ENCODE results near the gene AOAH.

AOAH gene

DNA sequence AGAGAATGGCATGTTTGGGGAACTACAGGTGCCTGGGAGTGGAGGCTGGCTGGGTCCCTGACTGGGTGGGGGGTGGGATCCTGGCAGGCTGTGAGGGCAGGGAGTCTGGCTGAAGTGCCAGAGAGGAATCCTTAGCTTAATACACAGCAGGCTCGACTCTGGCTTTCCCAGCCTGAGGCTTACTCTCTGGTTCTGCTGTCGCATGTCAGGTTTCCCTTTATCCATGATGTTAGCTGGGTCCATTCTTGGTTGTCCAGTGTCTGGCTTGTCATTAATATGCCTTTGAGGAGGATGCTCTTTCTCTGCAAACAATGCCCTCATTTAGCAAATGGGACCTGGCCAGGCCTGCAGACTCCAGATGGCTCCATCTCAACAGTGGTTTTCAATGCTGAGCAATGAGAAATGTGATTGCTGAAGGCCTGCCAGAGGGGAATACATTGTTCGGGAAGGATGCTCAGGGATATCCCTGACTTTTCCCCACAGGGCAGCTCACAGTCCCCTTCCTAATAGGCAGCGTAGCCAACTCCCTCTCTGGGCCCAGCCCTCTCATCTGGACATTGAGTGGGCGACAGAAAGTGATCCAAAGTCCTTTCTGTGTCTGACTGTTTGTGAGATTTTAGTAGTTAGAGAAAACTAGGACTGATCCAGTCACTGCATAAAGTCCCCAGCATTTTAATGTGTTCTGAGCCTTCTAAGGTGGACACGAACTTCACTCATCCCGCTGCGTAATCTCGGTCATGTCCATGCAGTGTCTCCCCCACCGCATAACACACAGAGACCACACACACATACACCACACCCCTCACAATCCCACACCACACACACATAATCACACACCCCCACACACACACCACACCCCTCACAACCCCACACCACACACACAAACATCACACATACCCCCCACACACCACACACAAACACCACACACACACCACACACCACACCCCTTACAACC lies 209.7 kb downstream of the AOAH start:
- no peaks in the 10 kb centered on the region; the same call in 1 of the 2 replicates for H3K9me3 ChIP-seq
- no peak overlapping the region for H3K4me3 ChIP-seq (ENCODE audit: low read depth, low read length)
- no peaks in the 10 kb centered on the region for H3K4me1 ChIP-seq
- H3K36me3 ChIP-seq, result no peaks in the 10 kb centered on the region
- H3K27me3 ChIP-seq, result no peaks in the 10 kb centered on the region
- no peak for TF ChIP-seq CTCF (IDR thresholded peaks at IDR 0.05; ENCODE audit: low read depth, low read length)
- DNase-seq, result no peak

- Histone ChIP-seq H3K4me1 (no peaks in the 10 kb centered on the region), H3K9me3 (no peaks in the 10 kb centered on the region; the same call in 1 of the 2 replicates), H3K36me3 (no peaks in the 10 kb centered on the region), H3K4me3 (ENCODE audit: low read depth, low read length) (no peak overlapping the region), H3K27me3 (no peaks in the 10 kb centered on the region)
- no peak for TF ChIP-seq CTCF (IDR thresholded peaks at IDR 0.05; ENCODE audit: low read depth, low read length)
- no peak for DNase-seq
Measured at GRCh38 chr7:36513393-36513792, 210.9 kb downstream of the AOAH start.

DNA sequence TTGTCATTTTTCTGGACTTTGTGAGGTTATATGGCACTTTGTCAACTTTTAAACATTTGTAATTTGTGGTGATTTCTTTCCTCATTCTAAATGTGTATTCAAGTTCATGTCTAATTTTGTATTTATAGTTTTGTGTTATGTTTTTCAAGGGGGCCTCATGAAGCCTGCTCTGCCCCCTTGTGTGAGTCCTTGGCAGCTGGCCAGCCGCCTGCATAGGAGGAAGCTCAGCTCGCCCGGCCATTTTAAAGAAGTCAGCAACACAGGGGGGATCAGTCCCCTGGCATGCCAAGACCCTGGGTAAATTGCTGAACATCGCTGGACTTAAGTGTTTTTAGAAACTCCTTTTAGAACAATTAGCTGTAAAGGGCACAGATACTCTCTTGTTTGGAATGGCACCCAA lies 211.7 kb downstream of the AOAH start:
- Histone ChIP-seq H3K9me3 (no peaks in the 10 kb centered on the region; the same call in 1 of the 2 replicates), H3K27me3 (no peaks in the 10 kb centered on the region), H3K4me3 (ENCODE audit: low read depth, low read length) (no peak overlapping the region), H3K4me1 (no peaks in the 10 kb centered on the region), H3K36me3 (no peaks in the 10 kb centered on the region)
- no peak for TF ChIP-seq CTCF (IDR thresholded peaks at IDR 0.05; ENCODE audit: low read depth, low read length)
- peak; percentile 20 for DNase-seq

- H3K9me3 ChIP-seq, result no peaks in the 10 kb centered on the region; the same call in 1 of the 2 replicates
- no peak overlapping the region for H3K4me3 ChIP-seq (ENCODE audit: low read depth, low read length)
- DNase-seq, result no peak
- no peaks in the 10 kb centered on the region for H3K27me3 ChIP-seq
- H3K36me3 ChIP-seq, result no peaks in the 10 kb centered on the region
- H3K4me1 ChIP-seq, result no peaks in the 10 kb centered on the region
- TF ChIP-seq CTCF (IDR thresholded peaks at IDR 0.05; ENCODE audit: low read depth, low read length), result no peak
Measured at GRCh38 chr7:36509962-36510361, 214.3 kb downstream of the AOAH start.

GRCh38 chr7:36507475-36508440 lies 216.5 kb downstream of the AOAH start:
- no peak for DNase-seq
- H3K4me1 ChIP-seq, result no peaks in the 10 kb centered on the region
- no peak for TF ChIP-seq CTCF (IDR thresholded peaks at IDR 0.05; ENCODE audit: low read depth, low read length)

More at GRCh38 chr7:36507475-36508440, 216.5 kb downstream of the AOAH start:
- no peaks in the 10 kb centered on the region for H3K36me3 ChIP-seq
- H3K27me3 ChIP-seq, result no peaks in the 10 kb centered on the region
- no peaks in the 10 kb centered on the region for H3K9me3 ChIP-seq
- H3K4me3 ChIP-seq (ENCODE audit: low read depth, low read length), result no peak overlapping the region

Measured in BE2C (cell line).